Hepatocyte (in vitro differentiated cells): Measurements from ENCODE around the gene OBSCN. TPM values are rescaled to one million over a fixed set of nuclear protein-coding genes. Genes with fewer than 3 reads are reported as not detected.

ENCODE experiments used
- DNase-seq: peaks from one replicate; pipeline ENCODE4 v3.0.0-alpha.2; 2016; ENCODE audit warnings: low spot score
- H2AFZ ChIP-seq: fragments of 200-600 bp; sonication (generic); 2 replicates; pipeline ENCODE4 v1.6.0; 2016; ENCODE audit warnings: antibody characterized with exemption, mild to moderate bottlenecking
- H3K27ac ChIP-seq: fragments of 200-600 bp; sonication (generic); 2 replicates; pipeline ENCODE4 v1.5.1; 2016; ENCODE audit warnings: mild to moderate bottlenecking
- H3K27me3 ChIP-seq: fragments of 200-600 bp; sonication (generic); 2 replicates; pipeline ENCODE4 v1.6.1; 2016
- H3K36me3 ChIP-seq: fragments of 200-600 bp; sonication (generic); replicated peaks from 2 replicates; pipeline ENCODE4 v1.5.1; 2016; ENCODE audit warnings: low read depth; ENCODE audit not compliant: insufficient read depth
- H3K4me1 ChIP-seq: fragments of 200-600 bp; sonication (generic); 2 replicates; pipeline ENCODE4 v1.5.1; 2016; ENCODE audit warnings: mild to moderate bottlenecking, moderate library complexity; ENCODE audit not compliant: insufficient read depth
- H3K4me2 ChIP-seq: fragments of 200-600 bp; sonication (generic); 2 replicates; pipeline ENCODE4 v1.6.0; 2016
- H3K4me3 ChIP-seq: fragments of 200-600 bp; sonication (generic); 2 replicates; pipeline ENCODE4 v1.5.1; 2016; ENCODE audit warnings: mild to moderate bottlenecking
- H3K79me2 ChIP-seq: fragments of 200-600 bp; sonication (generic); 2 replicates; pipeline ENCODE4 v1.6.0; 2017; ENCODE audit warnings: mild to moderate bottlenecking
- H3K9me2 ChIP-seq: fragments of 200-600 bp; sonication (generic); replicated peaks from 2 replicates; pipeline ENCODE4 v1.6.0; 2017; ENCODE audit warnings: mild to moderate bottlenecking; ENCODE audit not compliant: insufficient read depth
- H3K9me3 ChIP-seq: fragments of 200-600 bp; sonication (generic); 2 replicates; pipeline ENCODE4 v1.5.1; 2016; ENCODE audit warnings: low read depth, mild to moderate bottlenecking
- H4K20me1 ChIP-seq: fragments of 200-600 bp; sonication (generic); 2 replicates; pipeline ENCODE4 v1.6.0; 2016; ENCODE audit warnings: mild to moderate bottlenecking; ENCODE audit not compliant: insufficient read depth, poor library complexity, severe bottlenecking
- CTCF ChIP-seq: fragments of 200-600 bp; sonication (generic); IDR thresholded peaks from 2 replicates; pipeline ENCODE4 v1.5.1; 2016; ENCODE audit warnings: antibody characterized with exemption, mild to moderate bottlenecking; ENCODE audit not compliant: poor library complexity
- EZH2 ChIP-seq: fragments of 200-600 bp; sonication (generic); IDR thresholded peaks from 2 replicates; pipeline ENCODE4 v1.6.1; 2016; ENCODE audit warnings: antibody characterized with exemption, mild to moderate bottlenecking, borderline replicate concordance
- EZH2phosphoT487 ChIP-seq: fragments of 200-600 bp; sonication (generic); IDR thresholded peaks from one replicate; pipeline ENCODE4 v1.6.1; 2018; ENCODE audit warnings: antibody characterized with exemption, mild to moderate bottlenecking, low read depth, moderate library complexity; ENCODE audit not compliant: unreplicated experiment, severe bottlenecking
- WGBS: methylation state at CpG from one replicate; pipeline ENCODE4 v1.1.6; 2016; ENCODE audit warnings: low lambda C conversion rate; ENCODE audit errors: missing lambda C conversion rate; 5-methylcytosine and 5-hydroxymethylcytosine counted together
- polyA plus RNA-seq: library from polyadenylated mRNA; unstranded; fragments of >200 nt; fragmentation: Nextera tagmentation; extraction: Ambion mirVana; gene quantifications from 2 replicates; pipeline ENCODE4 v1.2.1, GENCODE V29; 2016
- total RNA-seq: library from RNA; depleted of rRNA; stranded (reverse); fragments of >200 nt; gene quantifications from 2 replicates; pipeline ENCODE4 v1.2.3, GENCODE V29; 2014

Gene OBSCN
- total and polyA plus RNA-seq, 2 experiments from 2014 or later, result 15.0 to 22.4 TPM

- H3K4me3 ChIP-seq, result no peak overlapping the region
- H3K9me3 ChIP-seq, result peaks cover 18% of the 10 kb centered on the region
- no peaks in the 10 kb centered on the region for H3K4me1 ChIP-seq
- peaks cover 6% of the 10 kb centered on the region for H3K36me3 ChIP-seq
- WGBS, result 98% methylated on average over 3 of the region's 3 CpGs
- no peak overlapping the region for H2AFZ ChIP-seq
- H3K79me2 ChIP-seq, result no peaks in the 10 kb centered on the region
- no peak for DNase-seq
- H3K4me2 ChIP-seq, result no peak overlapping the region
- no peaks in the 10 kb centered on the region for H3K9me2 ChIP-seq
- no peak overlapping the region for H3K27ac ChIP-seq
- no peak for TF ChIP-seq EZH2phosphoT487
- no peaks in the 10 kb centered on the region for H3K27me3 ChIP-seq
- no peaks in the 10 kb centered on the region for H4K20me1 ChIP-seq
Observed at GRCh38 chr1:228238461-228238860, 30.6 kb downstream of the OBSCN start.

GRCh38 chr1:228240411-228241240 lies 32.8 kb downstream of the OBSCN start:
- no peaks in the 10 kb centered on the region for H3K79me2 ChIP-seq
- WGBS, result 89% methylated on average over 13 of the region's 13 CpGs
- no peak for DNase-seq
- no peaks in the 10 kb centered on the region for H3K9me2 ChIP-seq
- H3K4me1 ChIP-seq, result no peaks in the 10 kb centered on the region
- no peak overlapping the region for H2AFZ ChIP-seq
- no peak overlapping the region for H3K4me2 ChIP-seq
- no peak for TF ChIP-seq EZH2
- TF ChIP-seq EZH2phosphoT487, result no peak
- no peak for TF ChIP-seq CTCF
- no peaks in the 10 kb centered on the region for H3K27me3 ChIP-seq
- H3K27ac ChIP-seq, result no peak overlapping the region
- H4K20me1 ChIP-seq, result no peaks in the 10 kb centered on the region
- peaks cover 25% of the 10 kb centered on the region for H3K9me3 ChIP-seq
- no peak overlapping the region for H3K4me3 ChIP-seq
- H3K36me3 ChIP-seq, result peaks cover 6% of the 10 kb centered on the region

GRCh38 chr1:228241259-228241658 lies 33.4 kb downstream of the OBSCN start:
- Histone ChIP-seq H3K4me3 (no peak overlapping the region), H3K4me1 (no peaks in the 10 kb centered on the region), H3K36me3 (peaks cover 11% of the 10 kb centered on the region), H3K27ac (no peak overlapping the region), H3K79me2 (no peaks in the 10 kb centered on the region), H4K20me1 (no peaks in the 10 kb centered on the region), H3K9me2 (no peaks in the 10 kb centered on the region), H3K27me3 (no peaks in the 10 kb centered on the region), H3K4me2 (no peak overlapping the region), H3K9me3 (peaks cover 30% of the 10 kb centered on the region), H2AFZ (no peak overlapping the region)
- TF ChIP-seq EZH2phosphoT487, result no peak
- TF ChIP-seq EZH2, result no peak
- no peak for TF ChIP-seq CTCF
- WGBS, result 98% methylated on average over 2 of the region's 2 CpGs
- no peak for DNase-seq

GRCh38 chr1:228242409-228242808 lies 34.6 kb downstream of the OBSCN start:
- Histone ChIP-seq H3K9me2 (no peaks in the 10 kb centered on the region), H4K20me1 (no peaks in the 10 kb centered on the region), H2AFZ (no peak overlapping the region), H3K4me3 (no peak overlapping the region), H3K4me1 (no peaks in the 10 kb centered on the region), H3K9me3 (peaks cover 30% of the 10 kb centered on the region), H3K4me2 (no peak overlapping the region), H3K36me3 (peaks cover 12% of the 10 kb centered on the region), H3K27ac (no peak overlapping the region), H3K27me3 (no peaks in the 10 kb centered on the region), H3K79me2 (no peaks in the 10 kb centered on the region)
- no peak for DNase-seq
- TF ChIP-seq EZH2phosphoT487 (no peak), CTCF (no peak), EZH2 (no peak)
